Limb (tissue), 2 donors: ENCODE data around the gene ZNF513.

Experiments used
- DNase-seq, 2 donors: peaks; one replicate each; pipeline ENCODE4 v3.0.0-alpha.2; 2016; ENCODE audit errors: extremely low spot score in 2 of 2

The ZNF513 gene

GRCh38 chr2:27390822-27391679 is 10.5 kb upstream of the ZNF513 start:
- DNase-seq = no peak

DNA sequence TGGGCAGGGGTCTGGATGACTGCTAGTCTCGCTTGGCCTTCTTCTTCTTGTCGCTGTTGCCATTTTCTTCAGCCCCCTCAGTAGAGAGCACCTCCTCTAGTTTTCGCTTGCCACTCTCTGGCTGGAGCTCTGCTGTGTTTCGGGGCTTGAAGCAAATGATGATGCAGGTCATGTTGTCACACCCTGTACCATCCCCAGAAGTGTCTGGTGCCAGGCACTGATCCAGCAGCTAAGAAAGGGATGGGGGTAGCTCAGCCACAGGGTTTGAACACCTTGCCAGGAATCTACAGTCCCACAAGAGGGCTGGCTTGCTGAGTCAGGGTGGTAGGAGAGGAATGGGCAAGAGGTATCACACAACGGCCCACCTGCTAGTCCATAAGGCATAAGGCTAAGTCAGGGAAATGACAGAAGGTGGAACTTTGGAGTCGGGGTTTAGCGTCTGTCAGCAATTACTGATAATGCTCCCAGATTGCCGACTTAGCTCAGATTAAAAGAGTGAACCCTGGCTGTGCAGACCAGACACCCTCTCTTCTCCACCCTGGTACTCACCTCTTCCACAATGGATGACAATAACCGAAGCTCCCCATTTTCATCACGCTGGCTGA is 1.1 kb upstream of the ZNF513 start:
- no peak for DNase-seq

GRCh38 chr2:27379836-27380625 is 503 bp downstream of the ZNF513 start:
- peak in 1 of 2 donors; percentile 11 for DNase-seq

- DNase-seq = no peak
Observed at GRCh38 chr2:27379383-27379835, 1.1 kb downstream of the ZNF513 start.

- no peak for DNase-seq
Observed at GRCh38 chr2:27378809-27379290, 1.7 kb downstream of the ZNF513 start.

DNA sequence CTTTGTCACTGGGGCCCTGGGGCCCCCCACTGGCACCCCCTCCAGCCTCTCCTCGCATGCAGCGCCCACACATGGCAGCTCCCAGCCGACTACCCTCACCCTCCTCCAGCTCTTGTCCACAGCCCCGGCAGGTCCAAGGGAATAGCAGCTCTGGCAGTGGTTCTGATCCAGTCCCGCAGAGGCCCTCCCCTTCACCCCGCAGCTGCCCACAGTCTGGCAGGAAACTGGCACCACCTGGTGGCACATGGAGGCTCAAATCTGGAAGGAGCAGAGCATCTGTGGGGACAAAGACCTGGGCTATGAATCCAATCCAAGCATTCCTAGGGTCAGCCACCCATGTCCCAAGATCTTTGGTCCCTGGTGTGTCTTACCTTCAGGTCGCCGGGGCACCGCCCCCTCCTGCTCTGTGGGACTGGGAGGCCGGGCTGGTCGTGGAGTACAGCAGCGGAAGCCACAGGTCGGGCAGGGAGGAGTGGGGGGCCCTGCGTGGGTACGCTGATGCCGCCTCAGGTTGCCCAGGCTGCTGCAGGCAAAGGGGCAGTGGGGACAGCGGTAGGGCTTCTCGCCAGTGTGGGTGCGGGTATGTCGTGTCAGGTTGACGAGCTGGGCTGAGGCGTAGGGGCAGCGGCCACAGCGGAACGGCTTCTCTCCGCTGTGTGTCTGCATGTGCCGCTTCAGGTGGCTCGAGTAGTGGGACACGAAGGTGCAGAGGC is 2.3 kb downstream of the ZNF513 start:
- DNase-seq = no peak

- DNase-seq = no peak
Observed at GRCh38 chr2:27377618-27378095, 2.9 kb downstream of the ZNF513 start.

- no peak for DNase-seq
Observed at GRCh38 chr2:27376866-27377617, 3.5 kb downstream of the ZNF513 start.

DNA sequence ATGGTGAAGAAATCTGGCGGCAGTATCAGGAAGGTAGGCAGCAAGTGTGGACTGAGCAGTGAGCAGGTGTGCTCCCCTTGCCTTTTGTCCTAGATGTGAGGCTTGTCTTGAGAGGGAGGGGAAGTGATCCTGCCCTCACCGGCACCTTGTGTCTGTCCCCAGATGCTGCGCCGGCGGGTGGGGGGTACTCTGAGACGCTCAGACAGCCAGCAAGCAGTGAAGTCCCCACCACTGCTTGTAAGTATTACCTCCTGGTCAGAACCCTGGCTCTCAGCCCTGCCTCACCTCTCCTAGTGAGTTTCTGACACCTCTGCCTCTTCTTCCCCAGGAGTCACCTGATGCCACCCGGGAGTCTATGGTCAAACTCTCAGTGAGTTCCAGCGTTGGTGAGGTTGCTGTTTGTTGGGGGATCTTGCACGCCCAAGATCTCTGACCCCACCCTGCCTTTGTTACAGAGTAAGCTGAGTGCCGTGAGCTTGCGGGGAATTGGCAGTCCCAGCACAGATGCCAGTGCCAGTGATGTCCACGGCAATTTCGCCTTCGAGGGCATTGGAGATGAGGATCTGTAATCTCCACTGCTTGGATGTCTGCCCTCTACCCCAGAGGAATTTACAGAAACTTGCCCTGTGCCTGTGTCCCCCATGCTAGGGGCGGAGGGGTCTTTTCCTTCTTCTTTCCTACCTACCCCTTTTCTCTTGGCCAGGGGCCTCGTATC is 4.2 kb downstream of the ZNF513 start:
- DNase-seq = no peak

- no peak for DNase-seq
Observed at GRCh38 chr2:27375513-27376099, 4.9 kb downstream of the ZNF513 start.

GRCh38 chr2:27373567-27373966 is 7.0 kb downstream of the ZNF513 start:
- DNase-seq = no peak

DNA sequence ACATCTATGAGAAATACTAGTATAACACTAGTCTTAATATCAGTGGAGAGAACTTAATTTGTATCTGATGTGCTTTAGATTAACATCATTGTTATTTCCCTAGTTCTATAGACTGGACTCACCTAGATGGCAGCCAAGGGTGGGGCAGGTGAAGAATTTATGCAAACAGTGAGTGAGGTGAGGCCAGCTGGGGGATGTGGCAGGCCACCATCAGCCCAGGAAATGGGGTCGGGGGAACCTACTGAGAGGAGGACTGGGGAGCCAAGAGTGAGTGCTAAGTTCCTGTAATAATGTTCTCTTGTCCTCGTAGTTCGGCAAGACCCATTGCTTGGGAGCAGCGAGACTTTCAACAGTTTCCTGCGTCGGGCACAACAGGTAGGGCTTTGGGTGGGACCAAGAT is 7.6 kb downstream of the ZNF513 start:
- no peak for DNase-seq

- no peak for DNase-seq
Observed at GRCh38 chr2:27370816-27371620, 9.5 kb downstream of the ZNF513 start.

- DNase-seq = peak; percentile 99 to 100
Observed at GRCh38 chr2:27370026-27370815, 10.3 kb downstream of the ZNF513 start, which contains the start of the genes EIF2B4 and SNX17. TSS of gene EIF2B4 (minus strand) at chr2:27370338. CDS start at chr2:27370314, 24 bp downstream. TSS of gene SNX17 (plus strand) at chr2:27370616. CDS start at chr2:27370744, 128 bp downstream.

- DNase-seq = peak in 1 of 2 donors; percentile 28
Observed at GRCh38 chr2:27369471-27370025, 11.0 kb downstream of the ZNF513 start.

DNA sequence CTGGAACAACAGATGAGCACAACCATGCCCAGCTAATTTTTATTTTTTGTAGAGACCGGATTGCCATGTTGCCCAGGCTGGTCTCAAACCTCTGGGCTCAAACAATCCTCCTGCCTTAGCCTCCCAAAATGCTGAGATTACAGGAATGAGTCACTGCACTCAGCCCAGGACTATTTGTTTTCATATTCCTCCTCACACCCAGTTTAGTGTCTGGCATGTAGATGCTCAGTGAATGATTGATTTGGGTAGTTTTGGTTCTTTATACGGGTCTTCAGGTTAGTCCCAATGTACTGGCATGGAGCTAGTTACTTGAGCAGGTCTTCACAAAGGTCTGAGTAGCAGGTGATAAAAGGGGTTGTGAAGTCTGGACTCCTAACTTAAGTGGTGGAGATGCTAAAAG is 16.6 kb downstream of the ZNF513 start:
- DNase-seq = no peak
